NCI-H748 (cell line): ENCODE data around the gene PXMP4.

Source experiments
- DNase-seq: peaks from one replicate; lab custom pipeline; 2025; ENCODE audit not compliant: unreplicated experiment; lab: John Stamatoyannopoulos, UW

PXMP4 gene

GRCh38 chr20:33732166-33732970, 12.3 kb upstream of the PXMP4 start:
- no peak for DNase-seq

- DNase-seq: peak; percentile 93
Measured at GRCh38 chr20:33731693-33732165, 11.6 kb upstream of the PXMP4 start, which contains the start of gene ZNF341. ZNF341 (plus strand) TSS chr20:33731996; CDS start chr20:33732022, 26 bp downstream.

GRCh38 chr20:33730946-33731692, 11.0 kb upstream of the PXMP4 start:
- no peak for DNase-seq

GRCh38 chr20:33729101-33729500, 9.0 kb upstream of the PXMP4 start:
- no peak for DNase-seq

GRCh38 chr20:33728463-33728862, 8.4 kb upstream of the PXMP4 start:
- no peak for DNase-seq

GRCh38 chr20:33727806-33728205, 7.7 kb upstream of the PXMP4 start:
- DNase-seq: no peak

- no peak for DNase-seq
Measured at GRCh38 chr20:33727115-33727479, 7.0 kb upstream of the PXMP4 start.

GRCh38 chr20:33725607-33726264, 5.6 kb upstream of the PXMP4 start:
- DNase-seq: no peak

GRCh38 chr20:33724439-33725094, 4.5 kb upstream of the PXMP4 start:
- DNase-seq: no peak

- no peak for DNase-seq
Measured at GRCh38 chr20:33721391-33722140, 1.5 kb upstream of the PXMP4 start.

- DNase-seq: peak; percentile 39
Measured at GRCh38 chr20:33719277-33719988, 677 bp downstream of the PXMP4 start.

GRCh38 chr20:33716498-33716897, 3.6 kb downstream of the PXMP4 start:
- DNase-seq: no peak

GRCh38 chr20:33713865-33714367, 6.2 kb downstream of the PXMP4 start:
- no peak for DNase-seq

- DNase-seq: no peak
Measured at GRCh38 chr20:33711446-33711738, 8.7 kb downstream of the PXMP4 start.

- DNase-seq: no peak
Measured at GRCh38 chr20:33710681-33711445, 9.2 kb downstream of the PXMP4 start.

- DNase-seq: peak; percentile 63
Measured at GRCh38 chr20:33709905-33710541, 10.1 kb downstream of the PXMP4 start.

- no peak for DNase-seq
Measured at GRCh38 chr20:33709398-33709797, 10.7 kb downstream of the PXMP4 start.

- no peak for DNase-seq
Measured at GRCh38 chr20:33707668-33708067, 12.4 kb downstream of the PXMP4 start.
